Breast epithelium (tissue), 3 donors: ENCODE results near the gene MYO15B.

ENCODE experiments used
- CTCF ChIP-seq, 3 donors: fragments of 450-650 bp; IDR thresholded peaks; one replicate each; pipeline ENCODE4 v1.5.1; 2016 to 2017; ENCODE audit warnings: antibody characterized with exemption in 3 of 3, mild to moderate bottlenecking in 3 of 3, moderate library complexity in 3 of 3
- POLR2AphosphoS5 ChIP-seq, 3 donors: sonication (generic); formaldehyde crosslinking; IDR thresholded peaks; one replicate each; pipeline ENCODE4 v1.6.1; 2017; ENCODE audit warnings: antibody characterized with exemption in 3 of 3

GRCh38 chr17:75623386-75623785, 35.8 kb downstream of the MYO15B start:
- TF ChIP-seq CTCF (IDR thresholded peaks at IDR 0.05) (no peak), POLR2AphosphoS5 (IDR thresholded peaks at IDR 0.05) (no peak)
